Endothelial cell of umbilical vein (primary cell): ENCODE results near the gene SMURF1. TPM values are rescaled to one million over a fixed set of nuclear protein-coding genes. Genes with fewer than 3 reads are reported as not detected.

Experiments
- BruUV-seq: library from RNA; stranded (reverse); fragments of 400-500 nt; replicated peaks from 2 replicates; lab custom pipeline; 2021; lab: Mats Ljungman, UMichigan
- CTCF ChIA-PET: fragments of 300-600, 350-600 bp; sonication (Branson Sonifier 250); formaldehyde crosslinking; loops from one replicate; lab custom pipeline; 2021; ENCODE audit warnings: antibody characterized with exemption, inconsistent platforms; lab: Charles Lee
- POLR2A ChIA-PET: fragments of 300-600, 350-600 bp; sonication (Branson Sonifier 250); formaldehyde crosslinking; loops from one replicate; lab custom pipeline; 2021; ENCODE audit warnings: antibody characterized with exemption, inconsistent platforms; lab: Charles Lee
- DNase-seq: peaks from one replicate; pipeline ENCODE4 v3.0.0-alpha.2; 2011; ENCODE audit warnings: low read depth, low spot score
- FAIRE-seq: peaks from 2 replicates; lab custom pipeline; 2011; peaks lifted over from hg19 to GRCh38; lab: Jason Lieb, UNC
- H2AFZ ChIP-seq: 2 replicates; pipeline ENCODE4 v1.6.0; 2012; ENCODE audit warnings: low read depth, low read length, control low read depth, inconsistent platforms
- H3K27ac ChIP-seq: 2 replicates; pipeline ENCODE4 v1.5.1; 2011; ENCODE audit warnings: low read depth, mild to moderate bottlenecking, control low read depth, low read length, moderate library complexity; ENCODE audit not compliant: insufficient read depth
- H3K27me3 ChIP-seq, 2 experiments: 2 replicates each; pipeline versions ENCODE4 v1.6.0 to v1.6.1; 2011; ENCODE audit warnings: low read length in 2 of 2, mixed read lengths in 1 of 2; ENCODE audit not compliant: control insufficient read depth in 2 of 2, insufficient read depth in 2 of 2
- H3K36me3 ChIP-seq, 2 experiments: 2 replicates in 1 of 2; 3 replicates in 1 of 2; pipeline ENCODE4 v1.5.1; 2011; ENCODE audit warnings: low read length in 2 of 2, mild to moderate bottlenecking in 1 of 2, moderate library complexity in 1 of 2; ENCODE audit not compliant: control insufficient read depth in 2 of 2, insufficient read depth in 2 of 2; ENCODE audit errors: extremely low read depth in 1 of 2
- H3K4me1 ChIP-seq: 3 replicates; pipeline ENCODE4 v1.5.1; 2011; ENCODE audit warnings: mild to moderate bottlenecking, low read length; ENCODE audit not compliant: control insufficient read depth, insufficient read depth; ENCODE audit errors: extremely low read depth
- H3K4me2 ChIP-seq: 2 replicates; pipeline ENCODE4 v1.6.1; 2011; ENCODE audit warnings: low read length, control low read depth, mixed read lengths; ENCODE audit not compliant: insufficient read depth
- H3K4me3 ChIP-seq, 3 experiments: fragments of 200-600 bp in 1 of 3; sonication (generic), shearing (Covaris generic) in 1 of 3; replicated peaks in 1 of 3; 2 replicates each; pipeline ENCODE4 v1.5.1; 2011 to 2016; ENCODE audit warnings: control low read depth in 3 of 3, low read length in 3 of 3, mild to moderate bottlenecking in 2 of 3, inconsistent platforms in 1 of 3, low read depth in 1 of 3, moderate library complexity in 1 of 3; ENCODE audit not compliant: insufficient read depth in 1 of 3
- H3K79me2 ChIP-seq: 2 replicates; pipeline ENCODE4 v1.6.0; 2012; ENCODE audit warnings: low read length, inconsistent platforms; ENCODE audit not compliant: control insufficient read depth, insufficient read depth
- H3K9ac ChIP-seq: replicated peaks from 2 replicates; pipeline ENCODE3; 2011; ENCODE audit warnings: low read length, control low read depth; ENCODE audit not compliant: insufficient read depth; ENCODE audit errors: extremely low read depth
- H3K9me1 ChIP-seq: replicated peaks from 3 replicates; pipeline ENCODE4 v1.6.0; 2011; ENCODE audit warnings: mild to moderate bottlenecking, low read length; ENCODE audit not compliant: control insufficient read depth, insufficient read depth; ENCODE audit errors: extremely low read depth
- H3K9me3 ChIP-seq: replicated peaks from 2 replicates; pipeline ENCODE4 v1.5.1; 2012; ENCODE audit warnings: low read length, inconsistent platforms; ENCODE audit not compliant: control insufficient read depth, insufficient read depth
- H4K20me1 ChIP-seq: replicated peaks from 2 replicates; pipeline ENCODE3; 2011; ENCODE audit warnings: mild to moderate bottlenecking, low read length; ENCODE audit not compliant: control insufficient read depth, insufficient read depth; ENCODE audit errors: extremely low read depth
- EZH2 ChIP-seq: IDR thresholded peaks from 2 replicates; pipeline ENCODE4 v1.6.1; 2012; ENCODE audit warnings: borderline replicate concordance, low read depth, mild to moderate bottlenecking, moderate library complexity, low read length, inconsistent platforms; ENCODE audit not compliant: severe bottlenecking
- FOS ChIP-seq: IDR thresholded peaks from 2 replicates; pipeline ENCODE4 v1.6.1; 2011; ENCODE audit warnings: mild to moderate bottlenecking, low read length, moderate library complexity, borderline replicate concordance; ENCODE audit not compliant: insufficient read depth
- GATA2 ChIP-seq: IDR thresholded peaks from 2 replicates; pipeline ENCODE4 v1.7.0; 2011; ENCODE audit warnings: low read depth, mild to moderate bottlenecking, moderate library complexity, mixed read lengths, low read length; ENCODE audit not compliant: insufficient read length, insufficient read depth
- JUN ChIP-seq: IDR thresholded peaks from 2 replicates; pipeline ENCODE4 v1.6.1; 2011; ENCODE audit warnings: borderline replicate concordance, low read depth; ENCODE audit not compliant: insufficient read length, insufficient read depth
- MYC ChIP-seq: IDR thresholded peaks from one replicate; pipeline ENCODE4 v1.6.1; 2011; ENCODE audit warnings: mild to moderate bottlenecking, low read depth, low read length
- POLR2A ChIP-seq: IDR thresholded peaks from 2 replicates; pipeline ENCODE4 v1.6.1; 2012; ENCODE audit warnings: low read depth, mild to moderate bottlenecking, control low read depth, low read length
- POLR2AphosphoS5 ChIP-seq: IDR thresholded peaks from 2 replicates; pipeline ENCODE4 v1.6.1; 2012; ENCODE audit warnings: low read depth, mild to moderate bottlenecking, control low read depth, low read length, moderate library complexity; ENCODE audit not compliant: insufficient read depth
- dilution Hi-C: fragments of 300-500 bp; cut with MboI; formaldehyde crosslinking; loops from one replicate; pipeline ENCODE4 v1.15.0; 2019; ENCODE audit warnings: low sequenced_read_pairs; ENCODE audit not compliant: extremely low pct_ligation_motif_present
- intact Hi-C: fragments of 100-400 bp; cut with micrococcal nuclease; formaldehyde crosslinking; loops from one replicate; pipeline ENCODE4 v1.10.0; 2022
- polyA plus RNA-seq, 4 experiments: library from polyadenylated mRNA; depleted of rRNA in 3 of 4; stranded (reverse) in 3 of 4; unstranded in 1 of 4; fragments of >200 nt; gene quantifications; 2 replicates each; pipeline versions ENCODE4 v1.2.1 to v1.2.3, GENCODE V29; 2011 to 2012; ENCODE audit warnings: missing spikeins in 1 of 4
- total RNA-seq: library from RNA; stranded (reverse); gene quantifications from 2 replicates; pipeline ENCODE4 v1.2.3, GENCODE V29; 2021
- TF ChIP-seq, protein P1 (sequence below), 2 donors: IDR thresholded peaks; 1 replicate in 1 of 2; 2 replicates in 1 of 2; pipeline ENCODE4 v1.5.1; 2011; ENCODE audit warnings: low read length in 2 of 2, mild to moderate bottlenecking in 2 of 2, moderate library complexity in 2 of 2, control low read depth in 1 of 2, inconsistent platforms in 1 of 2, low read depth in 1 of 2; ENCODE audit not compliant: insufficient read depth in 1 of 2; ENCODE audit errors: extremely low read depth in 1 of 2
- TF ChIP-seq, protein P2 (sequence below): IDR thresholded peaks from 2 replicates; pipeline ENCODE4 v1.6.1; 2011; ENCODE audit not compliant: insufficient read depth, insufficient read length

SMURF1 gene
- total and polyA plus RNA-seq, 2 donors (not counting 3 experiments of a cell fraction or from before 2014, with no cell fraction given), result 11.5 to 22.8 TPM

DNA sequence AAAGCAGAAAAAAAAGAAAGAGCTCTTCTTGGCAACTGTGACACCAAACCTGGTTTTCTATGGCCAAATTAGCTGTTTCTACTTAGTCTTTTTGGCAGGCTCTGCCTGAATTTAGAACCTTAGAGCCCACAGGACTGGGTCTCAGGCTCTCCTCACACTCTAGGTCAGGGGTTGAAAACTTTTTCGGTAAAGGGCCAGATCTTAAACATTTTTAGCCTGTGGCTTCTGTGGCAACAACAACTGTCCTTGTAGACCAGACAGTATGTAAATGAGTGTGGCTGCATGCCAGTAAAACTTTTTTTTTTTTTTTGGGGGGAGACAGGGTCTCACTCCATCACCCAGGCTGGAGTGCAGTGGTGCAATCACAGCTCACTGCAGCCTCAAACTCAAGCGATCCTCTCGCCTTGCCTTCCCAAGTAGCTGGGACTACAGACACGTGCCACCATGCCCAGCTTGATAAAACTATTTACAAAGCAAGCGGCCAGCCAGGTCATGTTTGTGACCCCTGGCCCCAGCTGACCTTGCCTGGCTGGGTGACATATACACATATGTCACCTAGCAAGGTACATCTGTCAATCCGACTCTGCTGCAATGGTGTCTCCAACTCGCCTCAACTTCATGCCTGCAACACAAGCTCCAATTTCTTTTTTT lies 46.6 kb upstream of the SMURF1 start:
- POLR2A ChIA-PET, result interaction anchor here (0.6 kb wide), 1 partner anchor 22 kb away, joined by 4 read pairs; no protein-coding TSS in a partner anchor
- dilution Hi-C loops, result no loop called here

More for the DNA sequence above, 46.6 kb upstream of the SMURF1 start:
- H3K9me1 ChIP-seq, result no peaks in the 10 kb centered on the region
- no peak overlapping the region for H3K9ac ChIP-seq
- H3K27ac ChIP-seq, result no peak overlapping the region
- intact Hi-C loops, result no loop called here
- no peaks in the 10 kb centered on the region for H3K9me3 ChIP-seq
- TF ChIP-seq, protein P1, sequence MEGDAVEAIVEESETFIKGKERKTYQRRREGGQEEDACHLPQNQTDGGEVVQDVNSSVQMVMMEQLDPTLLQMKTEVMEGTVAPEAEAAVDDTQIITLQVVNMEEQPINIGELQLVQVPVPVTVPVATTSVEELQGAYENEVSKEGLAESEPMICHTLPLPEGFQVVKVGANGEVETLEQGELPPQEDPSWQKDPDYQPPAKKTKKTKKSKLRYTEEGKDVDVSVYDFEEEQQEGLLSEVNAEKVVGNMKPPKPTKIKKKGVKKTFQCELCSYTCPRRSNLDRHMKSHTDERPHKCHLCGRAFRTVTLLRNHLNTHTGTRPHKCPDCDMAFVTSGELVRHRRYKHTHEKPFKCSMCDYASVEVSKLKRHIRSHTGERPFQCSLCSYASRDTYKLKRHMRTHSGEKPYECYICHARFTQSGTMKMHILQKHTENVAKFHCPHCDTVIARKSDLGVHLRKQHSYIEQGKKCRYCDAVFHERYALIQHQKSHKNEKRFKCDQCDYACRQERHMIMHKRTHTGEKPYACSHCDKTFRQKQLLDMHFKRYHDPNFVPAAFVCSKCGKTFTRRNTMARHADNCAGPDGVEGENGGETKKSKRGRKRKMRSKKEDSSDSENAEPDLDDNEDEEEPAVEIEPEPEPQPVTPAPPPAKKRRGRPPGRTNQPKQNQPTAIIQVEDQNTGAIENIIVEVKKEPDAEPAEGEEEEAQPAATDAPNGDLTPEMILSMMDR (IDR thresholded peaks at IDR 0.05; ENCODE audit: extremely low read depth in 1 of 2, insufficient read depth in 1 of 2, low read depth in 1 of 2, low read length in 2 of 2), result no peak
- TF ChIP-seq JUN (no peak), POLR2A (no peak), FOS (no peak), EZH2 (no peak), MYC (no peak), GATA2 (no peak), POLR2AphosphoS5 (no peak)
- TF ChIP-seq, protein P2, sequence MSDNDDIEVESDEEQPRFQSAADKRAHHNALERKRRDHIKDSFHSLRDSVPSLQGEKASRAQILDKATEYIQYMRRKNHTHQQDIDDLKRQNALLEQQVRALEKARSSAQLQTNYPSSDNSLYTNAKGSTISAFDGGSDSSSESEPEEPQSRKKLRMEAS, result no peak
- H3K4me1 ChIP-seq, result no peaks in the 10 kb centered on the region
- H3K27me3 ChIP-seq, result no peaks in the 10 kb centered on the region
- no peaks in the 10 kb centered on the region for H3K79me2 ChIP-seq
- no peaks in the 10 kb centered on the region for H3K36me3 ChIP-seq
- FAIRE-seq (no peak), DNase-seq (no peak)
- H4K20me1 ChIP-seq, result no peaks in the 10 kb centered on the region
- no peak overlapping the region for H3K4me3 ChIP-seq
- no TSS peak for BruUV-seq
- no peak overlapping the region for H3K4me2 ChIP-seq
- H2AFZ ChIP-seq, result no peak overlapping the region
- CTCF ChIA-PET, result interaction anchor here (0.6 to 1.6 kb wide), 8 partner anchors 9 to 160 kb away, joined by 3 to 4 read pairs (median 3); no protein-coding TSS in a partner anchor
